IMR-90 (cell line): ENCODE data around the gene FXYD6. TPM values are rescaled to one million over a fixed set of nuclear protein-coding genes. Genes with fewer than 3 reads are reported as not detected.

Experiments used
- ATAC-seq: fragments of 200-7000 bp; cut with Tn5 transposase; 2 replicates; pipeline ENCODE4 v1.9.1; 2020; ENCODE audit warnings: low read depth, mild to moderate bottlenecking, moderate library complexity
- BruUV-seq: library from RNA; stranded (reverse); fragments of 400-500 nt; replicated peaks from 2 replicates; lab custom pipeline; 2021; lab: Mats Ljungman, UMichigan
- CTCF ChIA-PET: fragments of 300-600 bp; formaldehyde crosslinking; extraction: SDS; loops from one replicate; lab custom pipeline; 2021; ENCODE audit warnings: antibody characterized with exemption; lab: Yijun Ruan, JAX
- POLR2A ChIA-PET: fragments of 300-600 bp; sonication (Branson Sonifier 250); formaldehyde crosslinking; loops from one replicate; lab custom pipeline; 2022; ENCODE audit warnings: antibody characterized with exemption; ENCODE audit not compliant: unreplicated experiment; lab: Charles Lee
- DNase-seq: peaks from one replicate; pipeline ENCODE4 v3.0.0; 2013
- H2AFZ ChIP-seq: replicated peaks from 2 replicates; pipeline ENCODE3; 2013; ENCODE audit warnings: low read length, mild to moderate bottlenecking; ENCODE audit not compliant: poor library complexity
- H2AK5ac ChIP-seq: 2 replicates; pipeline ENCODE4 v1.6.1; 2013; ENCODE audit warnings: low read depth, low read length, inconsistent platforms
- H2AK9ac ChIP-seq: replicated peaks from 2 replicates; pipeline ENCODE3; 2013; ENCODE audit warnings: mild to moderate bottlenecking, low read depth, low read length, moderate library complexity; ENCODE audit not compliant: poor library complexity
- H2BK120ac ChIP-seq: 2 replicates; pipeline ENCODE4 v1.6.1; 2013; ENCODE audit warnings: low read depth, low read length, inconsistent platforms
- H2BK15ac ChIP-seq: 3 replicates; pipeline ENCODE4 v1.6.1; 2013; ENCODE audit warnings: low read depth, low read length, inconsistent platforms
- H2BK20ac ChIP-seq: 2 replicates; pipeline ENCODE4 v1.6.1; 2013; ENCODE audit warnings: low read depth, mild to moderate bottlenecking, inconsistent platforms, low read length, moderate library complexity
- H2BK5ac ChIP-seq: 2 replicates; pipeline ENCODE4 v1.6.1; 2013; ENCODE audit warnings: mild to moderate bottlenecking, low read depth, low read length, inconsistent platforms; ENCODE audit not compliant: poor library complexity, severe bottlenecking
- H3K14ac ChIP-seq: replicated peaks from 2 replicates; pipeline ENCODE4 v1.6.1; 2013; ENCODE audit warnings: low read depth, low read length, inconsistent platforms
- H3K18ac ChIP-seq: 2 replicates; pipeline ENCODE4 v1.6.1; 2013; ENCODE audit warnings: low read depth, low read length, control low read depth
- H3K23ac ChIP-seq: 2 replicates; pipeline ENCODE4 v1.6.1; 2013; ENCODE audit warnings: low read depth, low read length, inconsistent platforms
- H3K27ac ChIP-seq: 2 replicates; pipeline ENCODE4 v1.5.1; 2013; ENCODE audit warnings: mild to moderate bottlenecking, control low read depth, low read length; ENCODE audit not compliant: insufficient read depth
- H3K27me3 ChIP-seq: 2 replicates; pipeline ENCODE4 v1.6.1; 2013; ENCODE audit warnings: low read length; ENCODE audit not compliant: control insufficient read depth, insufficient read depth
- H3K36me3 ChIP-seq: 2 replicates; pipeline ENCODE4 v1.6.1; 2013; ENCODE audit warnings: low read length, mixed read lengths; ENCODE audit not compliant: control insufficient read depth, insufficient read depth
- H3K4ac ChIP-seq: 2 replicates; pipeline ENCODE4 v1.6.1; 2013; ENCODE audit warnings: low read depth, low read length, inconsistent platforms
- H3K4me1 ChIP-seq: 2 replicates; pipeline ENCODE4 v1.6.1; 2013; ENCODE audit warnings: low read length, mixed read lengths; ENCODE audit not compliant: control insufficient read depth, insufficient read depth
- H3K4me2 ChIP-seq: 2 replicates; pipeline ENCODE4 v1.6.1; 2013; ENCODE audit warnings: low read depth, mild to moderate bottlenecking, control low read depth, low read length, moderate library complexity
- H3K4me3 ChIP-seq: 2 replicates; pipeline ENCODE4 v1.5.1; 2013; ENCODE audit warnings: low read depth, mild to moderate bottlenecking, control low read depth, low read length, moderate library complexity; ENCODE audit not compliant: insufficient read depth
- H3K56ac ChIP-seq: 2 replicates; pipeline ENCODE4 v1.6.1; 2013; ENCODE audit warnings: low read length, inconsistent platforms; ENCODE audit not compliant: insufficient read depth; ENCODE audit errors: extremely low read depth
- H3K79me1 ChIP-seq, 2 experiments: 2 replicates each; pipeline ENCODE4 v1.6.1; 2013; ENCODE audit warnings: low read length in 2 of 2, inconsistent platforms in 1 of 2, low read depth in 1 of 2
- H3K9ac ChIP-seq: 2 replicates; pipeline ENCODE4 v1.6.1; 2013; ENCODE audit warnings: low read depth, low read length, control low read depth
- H3K9me1 ChIP-seq: 2 replicates; pipeline ENCODE4 v1.6.1; 2013; ENCODE audit warnings: low read length, inconsistent platforms; ENCODE audit not compliant: insufficient read depth
- H3K9me3 ChIP-seq: 2 replicates; pipeline ENCODE4 v1.6.1; 2013; ENCODE audit warnings: low read length; ENCODE audit not compliant: control insufficient read depth, insufficient read depth
- H4K20me1 ChIP-seq: 2 replicates; pipeline ENCODE4 v1.6.1; 2013; ENCODE audit warnings: low read length, inconsistent platforms; ENCODE audit not compliant: insufficient read depth
- H4K5ac ChIP-seq: 2 replicates; pipeline ENCODE4 v1.6.1; 2013; ENCODE audit warnings: mild to moderate bottlenecking, low read depth, low read length, control low read depth
- H4K8ac ChIP-seq, 2 experiments: 2 replicates each; pipeline ENCODE4 v1.6.1; 2013; ENCODE audit warnings: low read depth in 2 of 2, low read length in 2 of 2, control low read depth in 1 of 2, inconsistent platforms in 1 of 2
- H4K91ac ChIP-seq: 2 replicates; pipeline ENCODE4 v1.6.1; 2013; ENCODE audit warnings: low read depth, low read length, inconsistent platforms; ENCODE audit not compliant: insufficient read depth
- NFE2L2 ChIP-seq: fragments of 150-350 bp; IDR thresholded peaks from 2 replicates; pipeline ENCODE4 v1.6.1; 2016; ENCODE audit warnings: low read depth, mild to moderate bottlenecking, low read length
- SMC3 ChIP-seq: fragments of 150-350 bp; IDR thresholded peaks from 2 replicates; pipeline ENCODE4 v1.6.1; 2016; ENCODE audit warnings: low read depth, mild to moderate bottlenecking, antibody characterized with exemption, low read length, moderate library complexity
- WGBS, 2 experiments: methylation state at CpG; one replicate each; pipeline versions ENCODE4 v1.1.5 to v1.1.7; 2013; ENCODE audit warnings: missing lambda C conversion rate in 2 of 2; ENCODE audit not compliant: insufficient read length in 1 of 2; ENCODE audit errors: extremely low coverage in 2 of 2; 5-methylcytosine and 5-hydroxymethylcytosine counted together
- dilution Hi-C: fragments of 300-500 bp; cut with HindIII; formaldehyde crosslinking; loops from one replicate; pipeline ENCODE4 v1.14.3; 2018; ENCODE audit warnings: low sequenced_read_pairs; ENCODE audit not compliant: unreplicated experiment
- in situ Hi-C: fragments of 300-500 bp; cut with MboI; formaldehyde crosslinking; loops from 3 replicates; pipeline ENCODE4 v1.14.3; 2019; ENCODE audit warnings: low sequenced_read_pairs, inconsistent platforms, mixed read lengths
- intact Hi-C: fragments of 100-400 bp; cut with micrococcal nuclease; formaldehyde crosslinking; loops from 2 replicates; pipeline ENCODE4 v1.10.0; 2022
- polyA plus RNA-seq, 3 experiments: library from polyadenylated mRNA; depleted of rRNA; stranded (reverse); fragments of >200 nt; gene quantifications; 2 replicates each; pipeline ENCODE4 v1.2.3, GENCODE V29; 2012; ENCODE audit warnings: low replicate concordance in 1 of 3
- total RNA-seq: library from RNA; depleted of rRNA; stranded (reverse); fragments of >200 nt; gene quantifications from 2 replicates; pipeline ENCODE4 v1.2.3, GENCODE V29; 2012

Gene FXYD6
- total and polyA plus RNA-seq, 2 of the 4 experiments (the other 2 are of a cell fraction), result 0.32 TPM; not detected in 1

DNA sequence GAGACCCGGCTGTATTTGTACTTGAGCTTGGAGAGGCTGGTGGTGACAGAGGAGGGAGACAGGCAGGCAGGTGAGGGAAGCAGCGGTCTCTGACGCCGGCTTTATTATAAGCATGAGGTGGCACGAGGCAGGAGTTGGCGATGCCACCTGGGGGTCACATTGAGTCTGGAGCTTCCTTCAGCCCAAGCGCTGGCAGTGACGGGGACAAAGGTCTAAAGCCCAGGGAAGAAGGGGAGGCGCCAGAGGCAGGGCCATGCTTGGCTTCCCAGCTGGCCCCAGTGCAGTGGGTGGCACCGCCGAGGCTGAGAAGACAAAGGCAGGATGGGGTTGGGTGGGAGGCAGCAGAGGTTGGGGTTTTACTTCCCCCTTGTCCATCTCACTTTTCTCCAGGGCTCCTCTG, 56.4 kb downstream of the FXYD6 start:
- Histone ChIP-seq H2AK5ac (no peak overlapping the region), H2BK15ac (no peak overlapping the region), H2AFZ (no peak overlapping the region), H4K5ac (no peak overlapping the region), H3K9ac (no peak overlapping the region), H4K20me1 (no peaks in the 10 kb centered on the region), H4K8ac (no peak overlapping the region), H3K23ac (no peak overlapping the region), H2BK120ac (no peak overlapping the region), H3K27ac (no peak overlapping the region), H3K4ac (no peak overlapping the region), H3K27me3 (no peaks in the 10 kb centered on the region; the same call in 1 of the 2 replicates), H3K36me3 (no peaks in the 10 kb centered on the region), H2AK9ac (no peak overlapping the region), H3K4me2 (no peak overlapping the region), H3K14ac (no peak overlapping the region), H3K18ac (no peak overlapping the region), H3K9me3 (no peaks in the 10 kb centered on the region), H2BK20ac (no peak overlapping the region), H3K56ac (no peak overlapping the region), H3K79me1 (no peaks in the 10 kb centered on the region), H3K4me3 (no peak overlapping the region), H3K4me1 (peaks cover 5% of the 10 kb centered on the region; the same call in 1 of the 2 replicates), H2BK5ac (no peak overlapping the region), H4K91ac (no peak overlapping the region), H3K9me1 (no peaks in the 10 kb centered on the region)
- DNase-seq, result no peak
- 89% methylated on average over 7 of the region's 11 CpGs; no CpG with 5 or more reads in 1 of the 2 experiments for WGBS, 2 experiments
- dilution Hi-C loops (no loop called here), in situ Hi-C loops (no loop called here), intact Hi-C loops (no loop called here)
- ChIA-PET POLR2A (no interaction called here), CTCF (interaction anchor here (1.8 kb wide), 1 partner anchor 12 kb away, joined by 8 read pairs; no protein-coding TSS in a partner anchor)
- no peak for ATAC-seq
- TF ChIP-seq NFE2L2 (no peak), SMC3 (no peak)
- BruUV-seq, result no TSS peak
